GM21619 (cell line): ENCODE results near the gene UBE2D2.

Source experiments
- ATAC-seq: cut with Tn5 transposase; IDR thresholded peaks from one replicate; pipeline ENCODE4 v1.9.1; 2021; ENCODE audit not compliant: unreplicated experiment

Gene UBE2D2

GRCh38 chr5:139675213-139675612 is 114.1 kb downstream of the UBE2D2 start:
- ATAC-seq, result no peak

GRCh38 chr5:139675825-139676224 is 114.7 kb downstream of the UBE2D2 start:
- ATAC-seq, result no peak

GRCh38 chr5:139676406-139676805 is 115.3 kb downstream of the UBE2D2 start:
- ATAC-seq, result no peak

- ATAC-seq, result no peak
These were observed 116.0 kb downstream of the UBE2D2 start for GRCh38 chr5:139676951-139677735.
